Subcutaneous adipose tissue (tissue), 4 donors: Measurements from ENCODE around the gene SELENON. TPM values are rescaled to one million over a fixed set of nuclear protein-coding genes. Genes with fewer than 3 reads are reported as not detected.

ENCODE experiments used
- CTCF ChIP-seq: fragments of 450-650 bp; IDR thresholded peaks from one replicate; pipeline ENCODE4 v1.5.1; 2016; ENCODE audit warnings: low read depth, mild to moderate bottlenecking, control low read depth, antibody characterized with exemption, moderate library complexity
- total RNA-seq, 4 donors: library from RNA; depleted of rRNA; stranded (reverse); fragments of >200 nt; gene quantifications; one replicate each; pipeline ENCODE4 v1.1.0, GENCODE V29; 2016

SELENON gene
- total RNA-seq, 4 donors from 2014 or later = 20.9 to 52.0 (median 25.2) TPM

- no peak for TF ChIP-seq CTCF
These were observed 9.4 kb downstream of the SELENON start for GRCh38 chr1:25809283-25809926.

- TF ChIP-seq CTCF = no peak
These were observed 9.9 kb downstream of the SELENON start for GRCh38 chr1:25809929-25810328.

- no peak for TF ChIP-seq CTCF
These were observed 10.6 kb downstream of the SELENON start for GRCh38 chr1:25810341-25811299.

GRCh38 chr1:25811384-25812082, 11.5 kb downstream of the SELENON start:
- TF ChIP-seq CTCF = no peak

- TF ChIP-seq CTCF = no peak
These were observed 13.2 kb downstream of the SELENON start for GRCh38 chr1:25813071-25813733.

DNA sequence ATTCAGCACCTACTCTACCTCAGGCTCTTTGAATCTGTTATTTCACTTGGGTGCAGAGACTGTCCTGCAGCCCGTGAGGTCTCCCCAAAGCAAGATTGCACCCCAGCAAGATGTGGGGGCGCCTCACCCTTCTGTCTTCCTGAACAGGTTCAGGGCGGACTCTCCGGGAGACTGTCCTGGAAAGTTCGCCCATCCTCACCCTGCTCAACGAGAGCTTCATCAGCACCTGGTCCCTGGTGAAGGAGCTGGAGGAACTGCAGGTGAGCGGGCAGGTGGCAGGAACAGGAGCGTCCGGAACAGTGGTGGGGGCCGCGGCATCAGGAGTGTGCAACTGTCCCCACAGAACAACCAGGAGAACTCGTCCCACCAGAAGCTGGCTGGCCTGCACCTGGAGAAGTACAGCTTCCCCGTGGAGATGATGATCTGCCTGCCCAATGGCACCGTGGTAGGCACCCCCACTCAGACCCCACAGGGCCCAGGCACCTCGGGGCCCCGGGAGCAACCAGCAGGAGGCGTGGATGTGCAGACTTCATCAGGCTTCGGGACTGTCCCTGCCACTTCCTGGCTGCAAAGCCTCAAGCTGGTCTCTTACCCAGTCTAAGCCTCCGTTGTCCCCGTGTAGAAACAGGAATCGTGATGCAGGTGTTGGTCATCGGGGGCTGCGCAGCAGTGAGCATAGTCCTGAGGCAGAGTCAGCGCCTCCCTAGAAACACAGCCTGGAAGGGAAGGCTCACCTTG, 13.9 kb downstream of the SELENON start:
- no peak for TF ChIP-seq CTCF
